Caco-2 (cell line): ENCODE measurements around the gene CUTC. TPM values are rescaled to one million over a fixed set of nuclear protein-coding genes. Genes with fewer than 3 reads are reported as not detected.

Experiments
- BruUV-seq: library from RNA; stranded (reverse); fragments of 400-500 nt; replicated peaks from 2 replicates; lab custom pipeline; 2021; lab: Mats Ljungman, UMichigan
- CTCF ChIA-PET: fragments of 300-600 bp; sonication (Branson Sonifier 250); formaldehyde crosslinking; loops from one replicate; lab custom pipeline; 2022; ENCODE audit warnings: antibody characterized with exemption; lab: Charles Lee
- POLR2A ChIA-PET: fragments of 300-600 bp; sonication (Branson Sonifier 250); formaldehyde crosslinking; loops from one replicate; lab custom pipeline; 2022; ENCODE audit warnings: antibody characterized with exemption; lab: Charles Lee
- DNase-seq, 2 experiments: peaks; one replicate each; pipeline versions ENCODE4 v3.0.0 to v3.0.0-alpha.2; 2020 to 2022
- H3K27me3 ChIP-seq: replicated peaks from 2 replicates; pipeline ENCODE4 v1.6.0; 2011; ENCODE audit warnings: low read length; ENCODE audit not compliant: control insufficient read depth, insufficient read depth
- H3K36me3 ChIP-seq: 2 replicates; pipeline ENCODE4 v1.5.1; 2011; ENCODE audit warnings: low read length; ENCODE audit not compliant: control insufficient read depth, insufficient read depth
- H3K4me1 ChIP-seq: fragments of 250-450 bp; sonication (Bioruptor Pico); 2 replicates; pipeline ENCODE4 v1.5.1; 2020; ENCODE audit warnings: mild to moderate bottlenecking
- H3K4me3 ChIP-seq: 2 replicates; pipeline ENCODE4 v1.5.1; 2011; ENCODE audit warnings: low read depth, mild to moderate bottlenecking, control low read depth, low read length
- H3K9me3 ChIP-seq: fragments of 250-450 bp; sonication (Bioruptor Pico); 2 replicates; pipeline ENCODE4 v1.5.1; 2020; ENCODE audit warnings: mild to moderate bottlenecking, moderate library complexity
- H3K27ac Mint-ChIP-seq: one replicate; pipeline ENCODE4 v1.8.0; 2022; ENCODE audit warnings: mixed read lengths; ENCODE audit not compliant: unreplicated experiment
- H3K27me3 Mint-ChIP-seq: one replicate; pipeline ENCODE4 v1.8.0; 2022; ENCODE audit warnings: mixed read lengths; ENCODE audit not compliant: insufficient read depth, unreplicated experiment
- H3K36me3 Mint-ChIP-seq: one replicate; pipeline ENCODE4 v1.8.0; 2022; ENCODE audit warnings: mild to moderate bottlenecking, mixed read lengths; ENCODE audit not compliant: insufficient read depth, unreplicated experiment
- H3K4me1 Mint-ChIP-seq: one replicate; pipeline ENCODE4 v1.8.0; 2022; ENCODE audit warnings: low read depth, mixed read lengths; ENCODE audit not compliant: unreplicated experiment
- H3K4me3 Mint-ChIP-seq: one replicate; pipeline ENCODE4 v1.8.0; 2022; ENCODE audit warnings: mild to moderate bottlenecking, moderate library complexity, mixed read lengths; ENCODE audit not compliant: unreplicated experiment
- H3K9me3 Mint-ChIP-seq: one replicate; pipeline ENCODE4 v1.8.0; 2022; ENCODE audit warnings: mixed read lengths; ENCODE audit not compliant: unreplicated experiment
- CTCF ChIP-seq, 2 experiments: fragments of 200-600 bp in 1 of 2; IDR thresholded peaks; 1 replicate in 1 of 2; 2 replicates in 1 of 2; pipeline versions ENCODE4 v1.5.1 to v1.8.0; 2011 to 2022; ENCODE audit warnings: antibody characterized with exemption in 1 of 2, control low read depth in 1 of 2, inconsistent platforms in 1 of 2, low read depth in 1 of 2, low read length in 1 of 2, mild to moderate bottlenecking in 1 of 2, moderate library complexity in 1 of 2; ENCODE audit not compliant: insufficient read depth in 1 of 2, severe bottlenecking in 1 of 2, unreplicated experiment in 1 of 2
- intact Hi-C: fragments of 100-400 bp; cut with micrococcal nuclease; formaldehyde crosslinking; loops from one replicate; pipeline ENCODE4 v1.10.0; 2022; ENCODE audit not compliant: unreplicated experiment
- total RNA-seq: library from RNA; stranded (reverse); gene quantifications from 2 replicates; pipeline ENCODE4 v1.2.3, GENCODE V29; 2022

The CUTC gene
- total RNA-seq, 1 experiment from 2014 or later = 30.1 TPM

- Mint-ChIP-seq H3K4me1 (no peaks in the 10 kb centered on the region), H3K27ac (no peak overlapping the region), H3K4me3 (no peak overlapping the region), H3K36me3 (peaks cover 80% of the 10 kb centered on the region), H3K27me3 (no peaks in the 10 kb centered on the region), H3K9me3 (peaks cover 33% of the 10 kb centered on the region)
- H3K9me3 ChIP-seq = peaks cover 6% of the 10 kb centered on the region; the same call in 1 of the 2 replicates
- no peaks in the 10 kb centered on the region for H3K27me3 ChIP-seq
- peaks cover 1% of the 10 kb centered on the region for H3K36me3 ChIP-seq
- ChIA-PET POLR2A (no interaction called here), CTCF (no interaction called here)
- H3K4me3 ChIP-seq = no peak overlapping the region
- BruUV-seq = no TSS peak
- TF ChIP-seq CTCF (IDR thresholded peaks at IDR 0.05; ENCODE audit: insufficient read depth in 1 of 2, low read depth in 1 of 2, low read length in 1 of 2, severe bottlenecking in 1 of 2, unreplicated experiment in 1 of 2) = no peak
- intact Hi-C loops = no loop called here
- no peak for DNase-seq
- no peaks in the 10 kb centered on the region for H3K4me1 ChIP-seq
Measured at GRCh38 chr10:99740260-99740659, 8.2 kb downstream of the CUTC start.

- H3K36me3 ChIP-seq = peaks cover 1% of the 10 kb centered on the region
- H3K4me3 ChIP-seq = no peak overlapping the region
- peaks cover 6% of the 10 kb centered on the region; the same call in 1 of the 2 replicates for H3K9me3 ChIP-seq
- ChIA-PET POLR2A (no interaction called here), CTCF (no interaction called here)
- BruUV-seq = no TSS peak
- TF ChIP-seq CTCF (IDR thresholded peaks at IDR 0.05; ENCODE audit: insufficient read depth in 1 of 2, low read depth in 1 of 2, low read length in 1 of 2, severe bottlenecking in 1 of 2, unreplicated experiment in 1 of 2) = no peak
- Mint-ChIP-seq H3K4me1 (no peaks in the 10 kb centered on the region), H3K27ac (no peak overlapping the region), H3K36me3 (peaks cover 82% of the 10 kb centered on the region), H3K27me3 (no peaks in the 10 kb centered on the region), H3K9me3 (peaks cover 33% of the 10 kb centered on the region), H3K4me3 (no peak overlapping the region)
- H3K27me3 ChIP-seq = no peaks in the 10 kb centered on the region
- intact Hi-C loops = no loop called here
- no peak for DNase-seq
- H3K4me1 ChIP-seq = no peaks in the 10 kb centered on the region
Measured at GRCh38 chr10:99740933-99741559, 9.0 kb downstream of the CUTC start.

GRCh38 chr10:99742254-99742653, 10.2 kb downstream of the CUTC start:
- intact Hi-C loops = no loop called here
- H3K4me1 Mint-ChIP-seq = no peaks in the 10 kb centered on the region
- no peak overlapping the region for H3K4me3 ChIP-seq

More at GRCh38 chr10:99742254-99742653, 10.2 kb downstream of the CUTC start:
- no peak overlapping the region for H3K4me3 Mint-ChIP-seq
- ChIA-PET POLR2A (no interaction called here), CTCF (no interaction called here)
- Histone ChIP-seq H3K9me3 (peaks cover 6% of the 10 kb centered on the region; the same call in 1 of the 2 replicates), H3K4me1 (no peaks in the 10 kb centered on the region), H3K27me3 (no peaks in the 10 kb centered on the region), H3K36me3 (peaks cover 1% of the 10 kb centered on the region)
- H3K27me3 Mint-ChIP-seq = no peaks in the 10 kb centered on the region
- H3K36me3 Mint-ChIP-seq = peaks cover 70% of the 10 kb centered on the region
- BruUV-seq = no TSS peak
- DNase-seq = no peak
- H3K9me3 Mint-ChIP-seq = peaks cover 33% of the 10 kb centered on the region
- TF ChIP-seq CTCF (IDR thresholded peaks at IDR 0.05; ENCODE audit: insufficient read depth in 1 of 2, low read depth in 1 of 2, low read length in 1 of 2, severe bottlenecking in 1 of 2, unreplicated experiment in 1 of 2) = no peak
- no peak overlapping the region for H3K27ac Mint-ChIP-seq
